K562 (cell line): ENCODE data around the gene BIVM. TPM values are rescaled to one million over a fixed set of nuclear protein-coding genes. Genes with fewer than 3 reads are reported as not detected.

Experiments
- ATAC-seq: fragments of 200-7000 bp; cut with Tn5 transposase; 3 replicates; pipeline ENCODE4 v1.9.1; 2020; ENCODE audit warnings: moderate library complexity
- BruUV-seq: library from RNA; stranded (reverse); fragments of 400-500 nt; replicated peaks from 2 replicates; lab custom pipeline; 2021; lab: Mats Ljungman, UMichigan
- CTCF ChIA-PET: fragments of 300-600 bp; formaldehyde crosslinking; extraction: SDS; loops from one replicate; lab custom pipeline; 2021; ENCODE audit warnings: low intra/inter-chr PET ratio; lab: Yijun Ruan, JAX
- POLR2A ChIA-PET: fragments of 300-600, 350-650 bp; sonication (Branson Sonifier 250); formaldehyde crosslinking; extraction: SDS; loops from one replicate; lab custom pipeline; 2021; ENCODE audit warnings: antibody characterized with exemption, inconsistent platforms; lab: Yijun Ruan, JAX
- DNase-seq, 4 experiments: peaks; one replicate each; pipeline versions ENCODE4 v3.0.0 to v3.0.0-alpha.2; 2011 to 2018; ENCODE audit warnings: low spot score in 3 of 4, mixed read lengths in 3 of 4; ENCODE audit errors: extremely low read depth in 1 of 4
- FAIRE-seq: peaks from 2 replicates; lab custom pipeline; 2011; peaks lifted over from hg19 to GRCh38; lab: Jason Lieb, UNC
- H2AFZ ChIP-seq: 2 replicates; pipeline ENCODE4 v1.6.0; 2011; ENCODE audit warnings: low read depth, low read length, control low read depth, inconsistent platforms
- H3K27ac ChIP-seq: fragments of 200-600 bp; 3 replicates; pipeline ENCODE4 v1.8.0; 2011; ENCODE audit warnings: low read depth, mild to moderate bottlenecking, control low read depth, inconsistent platforms, low read length, moderate library complexity, mixed read lengths; ENCODE audit errors: extremely low read depth
- H3K27me3 ChIP-seq, 2 experiments: fragments of 300-600 bp in 1 of 2; 2 replicates in 1 of 2; 3 replicates in 1 of 2; pipeline versions ENCODE4 v1.6.0 to v1.8.0; 2011; ENCODE audit warnings: inconsistent platforms in 2 of 2, low read length in 2 of 2, mild to moderate bottlenecking in 1 of 2, mixed read lengths in 1 of 2, moderate library complexity in 1 of 2; ENCODE audit not compliant: control insufficient read depth in 2 of 2, insufficient read depth in 2 of 2
- H3K36me3 ChIP-seq: fragments of 300-600 bp; 3 replicates; pipeline ENCODE4 v1.8.0; 2011; ENCODE audit warnings: mild to moderate bottlenecking, low read length, inconsistent platforms; ENCODE audit not compliant: control insufficient read depth, insufficient read depth
- H3K4me1 ChIP-seq, 2 experiments: fragments of 200-600 bp in 1 of 2; replicated peaks in 1 of 2; 2 replicates in 1 of 2; 3 replicates in 1 of 2; pipeline versions ENCODE4 v1.5.1 to v1.8.0; 2011; ENCODE audit warnings: inconsistent platforms in 2 of 2, low read length in 2 of 2, mild to moderate bottlenecking in 1 of 2, mixed read lengths in 1 of 2, moderate library complexity in 1 of 2; ENCODE audit not compliant: control insufficient read depth in 2 of 2, insufficient read depth in 2 of 2
- H3K4me2 ChIP-seq: 2 replicates; pipeline ENCODE4 v1.6.1; 2011; ENCODE audit warnings: low read length, control low read depth, inconsistent platforms, mixed read lengths; ENCODE audit not compliant: insufficient read depth
- H3K4me3 ChIP-seq: fragments of 200-600 bp; sonication (generic), shearing (Covaris generic); 2 replicates; pipeline ENCODE4 v1.5.1; 2016; ENCODE audit warnings: control low read depth, inconsistent platforms
- H3K79me2 ChIP-seq: fragments of 200-600 bp; 3 replicates; pipeline ENCODE4 v1.8.0; 2011; ENCODE audit warnings: low read length, inconsistent platforms; ENCODE audit not compliant: control insufficient read depth, insufficient read depth
- H3K9ac ChIP-seq, 2 experiments: 2 replicates each; pipeline versions ENCODE4 v1.6.0 to v1.6.1; 2011; ENCODE audit warnings: low read depth in 2 of 2, low read length in 2 of 2, control low read depth in 1 of 2, inconsistent platforms in 1 of 2, mild to moderate bottlenecking in 1 of 2, mixed read lengths in 1 of 2; ENCODE audit not compliant: insufficient read depth in 1 of 2
- H3K9me1 ChIP-seq: one replicate; pipeline ENCODE4 v1.6.0; 2011; ENCODE audit warnings: inconsistent platforms, mild to moderate bottlenecking, low read length, moderate library complexity; ENCODE audit not compliant: control insufficient read depth, insufficient read depth
- H3K9me3 ChIP-seq: replicated peaks from 2 replicates; pipeline ENCODE4 v1.5.1; 2011; ENCODE audit warnings: low read depth, low read length, inconsistent platforms; ENCODE audit not compliant: control insufficient read depth, insufficient read depth
- H4K20me1 ChIP-seq: replicated peaks from 2 replicates; pipeline ENCODE4 v1.6.1; 2011; ENCODE audit warnings: low read length, inconsistent platforms, mixed read lengths; ENCODE audit not compliant: control insufficient read depth, insufficient read depth
- CBFA2T2 ChIP-seq: fragments of 450-650 bp; conservative IDR thresholded peaks from 2 replicates; pipeline ENCODE4 v1.6.1; 2017; ENCODE audit warnings: mild to moderate bottlenecking
- HLTF ChIP-seq: fragments of 450-650 bp; IDR thresholded peaks from 2 replicates; pipeline ENCODE4 v1.6.1; 2016
- L3MBTL2 ChIP-seq: fragments of 450-650 bp; IDR thresholded peaks from 2 replicates; pipeline ENCODE4 v1.6.1; 2016; ENCODE audit warnings: mild to moderate bottlenecking, moderate library complexity
- SMAD3 ChIP-seq: fragments of 450-650 bp; formaldehyde crosslinking; conservative IDR thresholded peaks from 2 replicates; pipeline ENCODE4 v1.4.0; 2020; ENCODE audit warnings: mild to moderate bottlenecking
- SMC3 ChIP-seq: conservative IDR thresholded peaks from 2 replicates; pipeline ENCODE4 v1.6.1; 2011; ENCODE audit warnings: low read depth, low read length, improper control_type of control experiment; ENCODE audit not compliant: insufficient read depth
- THRAP3 ChIP-seq: fragments of 450-650 bp; IDR thresholded peaks from 2 replicates; pipeline ENCODE4 v1.6.1; 2016; ENCODE audit warnings: mild to moderate bottlenecking, inconsistent platforms, borderline replicate concordance
- YY1 ChIP-seq, 3 experiments: IDR thresholded peaks; 2 replicates each; pipeline ENCODE4 v1.6.1; 2011; ENCODE audit warnings: low read length in 2 of 3, mild to moderate bottlenecking in 2 of 3, moderate library complexity in 2 of 3, borderline replicate concordance in 1 of 3, control low read depth in 1 of 3, low read depth in 1 of 3; ENCODE audit not compliant: insufficient read depth in 3 of 3, insufficient replicate concordance in 2 of 3, control insufficient read depth in 1 of 3, insufficient read length in 1 of 3; ENCODE audit errors: extremely low read depth in 1 of 3
- ZNF354B ChIP-seq: fragments of 250-450 bp; sonication (Bioruptor Pico); IDR thresholded peaks from 2 replicates; pipeline ENCODE4 v1.4.0; 2020
- ZNF778 ChIP-seq: fragments of 450-650 bp; formaldehyde crosslinking; IDR thresholded peaks from 2 replicates; pipeline ENCODE4 v1.4.0; 2020; ENCODE audit warnings: mild to moderate bottlenecking, moderate library complexity
- ZNF785 ChIP-seq: fragments of 250-450 bp; sonication (Bioruptor Pico); IDR thresholded peaks from 2 replicates; pipeline ENCODE4 v1.4.0; 2020; ENCODE audit warnings: mild to moderate bottlenecking
- WGBS: fragments of 100-300 bp; shearing (Covaris generic); methylation state at CpG from one replicate; pipeline ENCODE4 v1.1.6; 2016; ENCODE audit warnings: low coverage, mixed read lengths; ENCODE audit not compliant: insufficient coverage; ENCODE audit errors: missing lambda C conversion rate; 5-methylcytosine and 5-hydroxymethylcytosine counted together
- in situ Hi-C: fragments of 300-500 bp; cut with MboI; formaldehyde crosslinking; loops from 4 replicates; pipeline ENCODE4 v1.15.0; 2018; ENCODE audit warnings: inconsistent platforms, mixed read lengths
- intact Hi-C: fragments of 100-400 bp; cut with micrococcal nuclease; formaldehyde crosslinking; loops from 2 replicates; pipeline ENCODE4 v1.14.2; 2022
- polyA plus RNA-seq, 8 experiments: library from polyadenylated mRNA; depleted of rRNA in 4 of 8; stranded (reverse) in 5 of 8; unstranded in 3 of 8; fragments of >200 nt; fragmentation: Nextera tagmentation in 2 of 8; fragmentation: Illumina TruSeq in 1 of 8; extraction: Ambion mirVana in 2 of 8; extraction: Trizol in 1 of 8; gene quantifications; 2 replicates each; pipeline versions ENCODE4 v1.2.1 to v1.2.3, GENCODE V29; 2011 to 2014; ENCODE audit warnings: inconsistent platforms in 1 of 8, missing spikeins in 1 of 8
- total RNA-seq, 7 experiments: library from RNA; depleted of rRNA in 6 of 7; stranded (reverse); fragments of >200 nt in 6 of 7; fragmentation: Illumina TruSeq in 2 of 7; extraction: Trizol in 2 of 7; gene quantifications; 2 replicates each; pipeline versions ENCODE4 v1.2.1 to v1.2.3, GENCODE V29; 2011 to 2021; ENCODE audit warnings: low replicate concordance in 1 of 7
- TF ChIP-seq, protein P1 (sequence below): sonication (generic); formaldehyde crosslinking; IDR thresholded peaks from 2 replicates; pipeline ENCODE4 v1.8.1; 2023; ENCODE audit warnings: mild to moderate bottlenecking, missing genetic modification reagents, moderate library complexity
- TF ChIP-seq, protein P2 (sequence below): fragments of 150-350 bp; conservative IDR thresholded peaks from 2 replicates; pipeline ENCODE4 v1.6.1; 2014; ENCODE audit warnings: low read length

The BIVM gene
- total and polyA plus RNA-seq, 9 of the 15 experiments (the other 6 are each of a cell fraction or from before 2014, with no cell fraction given), result 3.6 to 23.1 (median 16.8) TPM

DNA sequence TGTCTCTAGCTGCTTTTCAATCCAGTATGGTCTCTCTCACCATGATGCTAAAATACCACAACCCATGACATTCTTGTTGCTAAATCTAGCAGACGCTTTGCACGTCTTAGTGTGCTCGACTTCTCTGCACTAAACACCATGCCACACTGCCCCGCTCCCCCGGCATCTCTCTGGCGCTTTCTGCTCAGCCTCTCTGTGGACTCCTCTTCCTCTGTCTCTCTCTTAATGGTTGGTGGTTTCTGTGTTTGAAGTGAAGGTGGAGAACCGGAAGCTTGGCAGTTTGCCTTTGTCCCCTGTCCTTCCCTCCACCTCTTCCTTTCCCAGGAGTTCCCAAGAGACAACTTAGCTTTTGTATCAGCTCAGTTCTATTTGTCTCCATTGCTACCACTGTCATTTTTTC, 55.8 kb downstream of the BIVM start (continued):
- TF ChIP-seq, protein P1, sequence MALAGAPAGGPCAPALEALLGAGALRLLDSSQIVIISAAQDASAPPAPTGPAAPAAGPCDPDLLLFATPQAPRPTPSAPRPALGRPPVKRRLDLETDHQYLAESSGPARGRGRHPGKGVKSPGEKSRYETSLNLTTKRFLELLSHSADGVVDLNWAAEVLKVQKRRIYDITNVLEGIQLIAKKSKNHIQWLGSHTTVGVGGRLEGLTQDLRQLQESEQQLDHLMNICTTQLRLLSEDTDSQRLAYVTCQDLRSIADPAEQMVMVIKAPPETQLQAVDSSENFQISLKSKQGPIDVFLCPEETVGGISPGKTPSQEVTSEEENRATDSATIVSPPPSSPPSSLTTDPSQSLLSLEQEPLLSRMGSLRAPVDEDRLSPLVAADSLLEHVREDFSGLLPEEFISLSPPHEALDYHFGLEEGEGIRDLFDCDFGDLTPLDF (CRISPR knock-in tag), result no peak
- no peak for TF ChIP-seq HLTF
- TF ChIP-seq ZNF354B (CRISPR knock-in tag), result no peak
- no peak for TF ChIP-seq THRAP3
- TF ChIP-seq YY1 (IDR thresholded peaks at IDR 0.05; ENCODE audit: borderline replicate concordance in 1 of 3, control insufficient read depth in 1 of 3, extremely low read depth in 1 of 3, insufficient read depth in 3 of 3, insufficient read length in 1 of 3, insufficient replicate concordance in 2 of 3, low read depth in 1 of 3, low read length in 2 of 3), result no peak

DNA sequence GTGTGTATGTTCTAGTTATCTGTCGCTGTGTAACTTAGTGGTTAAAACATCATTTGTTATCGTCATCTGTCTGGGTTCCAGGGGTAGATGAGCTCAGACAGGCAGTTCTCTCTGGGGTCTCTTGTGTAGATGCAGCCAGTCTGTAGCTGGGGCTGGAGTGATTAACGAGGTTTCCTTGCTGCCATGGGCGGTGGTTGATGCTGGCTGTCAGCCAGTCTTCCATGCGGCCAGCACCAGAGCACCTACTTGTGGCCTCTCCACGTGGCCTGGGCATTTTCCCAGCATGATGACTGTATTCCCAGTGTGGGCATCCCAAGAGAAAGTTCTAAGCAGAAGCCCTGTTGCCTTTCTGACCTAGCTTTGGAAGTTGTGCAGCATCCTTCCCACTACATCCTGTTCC, 57.6 kb downstream of the BIVM start:
- no peaks in the 10 kb centered on the region for H3K9me3 ChIP-seq
- intact Hi-C loops, result no loop called here
- no peak for TF ChIP-seq SMAD3
- TF ChIP-seq ZNF785 (CRISPR knock-in tag), result no peak
- no peak for TF ChIP-seq CBFA2T2
- no peak for TF ChIP-seq L3MBTL2
- no peak for TF ChIP-seq SMC3
- TF ChIP-seq, protein P2, sequence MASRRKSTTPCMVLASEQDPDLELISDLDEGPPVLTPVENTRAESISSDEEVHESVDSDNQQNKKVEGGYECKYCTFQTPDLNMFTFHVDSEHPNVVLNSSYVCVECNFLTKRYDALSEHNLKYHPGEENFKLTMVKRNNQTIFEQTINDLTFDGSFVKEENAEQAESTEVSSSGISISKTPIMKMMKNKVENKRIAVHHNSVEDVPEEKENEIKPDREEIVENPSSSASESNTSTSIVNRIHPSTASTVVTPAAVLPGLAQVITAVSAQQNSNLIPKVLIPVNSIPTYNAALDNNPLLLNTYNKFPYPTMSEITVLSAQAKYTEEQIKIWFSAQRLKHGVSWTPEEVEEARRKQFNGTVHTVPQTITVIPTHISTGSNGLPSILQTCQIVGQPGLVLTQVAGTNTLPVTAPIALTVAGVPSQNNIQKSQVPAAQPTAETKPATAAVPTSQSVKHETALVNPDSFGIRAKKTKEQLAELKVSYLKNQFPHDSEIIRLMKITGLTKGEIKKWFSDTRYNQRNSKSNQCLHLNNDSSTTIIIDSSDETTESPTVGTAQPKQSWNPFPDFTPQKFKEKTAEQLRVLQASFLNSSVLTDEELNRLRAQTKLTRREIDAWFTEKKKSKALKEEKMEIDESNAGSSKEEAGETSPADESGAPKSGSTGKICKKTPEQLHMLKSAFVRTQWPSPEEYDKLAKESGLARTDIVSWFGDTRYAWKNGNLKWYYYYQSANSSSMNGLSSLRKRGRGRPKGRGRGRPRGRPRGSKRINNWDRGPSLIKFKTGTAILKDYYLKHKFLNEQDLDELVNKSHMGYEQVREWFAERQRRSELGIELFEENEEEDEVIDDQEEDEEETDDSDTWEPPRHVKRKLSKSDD, result no peak
- no peak for TF ChIP-seq ZNF778 (CRISPR knock-in tag)
- TF ChIP-seq, all 486 proteins: peak for 0
- WGBS, result 77% methylated on average over 6 of the region's 6 CpGs
- DNase-seq (no peak), ATAC-seq (no peak), FAIRE-seq (no peak)
- H3K9me1 ChIP-seq, result no peaks in the 10 kb centered on the region
- H4K20me1 ChIP-seq, result no peaks in the 10 kb centered on the region
- ChIA-PET CTCF (no interaction called here), POLR2A (interaction anchor here (1.5 kb wide), 1 partner anchor 83 kb away, joined by 3 read pairs; the partner anchor contains the start of gene TEX30)
- no peak overlapping the region for H2AFZ ChIP-seq
- H3K4me2 ChIP-seq, result no peak overlapping the region
- H3K27me3 ChIP-seq, result no peaks in the 10 kb centered on the region
- H3K27ac ChIP-seq, result no peak overlapping the region
- peak overlapping the region in 1 of 2 experiments; percentile 74; a peak in 1 of 4 replicates for H3K9ac ChIP-seq
- H3K4me3 ChIP-seq, result no peak overlapping the region
- H3K79me2 ChIP-seq, result no peaks in the 10 kb centered on the region
- BruUV-seq, result no TSS peak
- peaks cover 73% of the 10 kb centered on the region for H3K36me3 ChIP-seq
- in situ Hi-C loops, result no loop called here
- H3K4me1 ChIP-seq, result no peaks in the 10 kb centered on the region
